Measurements from ENCODE around the gene ID4. TPM values are rescaled to one million over a fixed set of nuclear protein-coding genes. Genes with fewer than 3 reads are reported as not detected.
A peak's percentile ranks its signal among the peaks of the same experiment; 100 is the strongest.

The ID4 gene
- total RNA-seq, 1 experiment from 2014 or later: 0.10 TPM

DNA sequence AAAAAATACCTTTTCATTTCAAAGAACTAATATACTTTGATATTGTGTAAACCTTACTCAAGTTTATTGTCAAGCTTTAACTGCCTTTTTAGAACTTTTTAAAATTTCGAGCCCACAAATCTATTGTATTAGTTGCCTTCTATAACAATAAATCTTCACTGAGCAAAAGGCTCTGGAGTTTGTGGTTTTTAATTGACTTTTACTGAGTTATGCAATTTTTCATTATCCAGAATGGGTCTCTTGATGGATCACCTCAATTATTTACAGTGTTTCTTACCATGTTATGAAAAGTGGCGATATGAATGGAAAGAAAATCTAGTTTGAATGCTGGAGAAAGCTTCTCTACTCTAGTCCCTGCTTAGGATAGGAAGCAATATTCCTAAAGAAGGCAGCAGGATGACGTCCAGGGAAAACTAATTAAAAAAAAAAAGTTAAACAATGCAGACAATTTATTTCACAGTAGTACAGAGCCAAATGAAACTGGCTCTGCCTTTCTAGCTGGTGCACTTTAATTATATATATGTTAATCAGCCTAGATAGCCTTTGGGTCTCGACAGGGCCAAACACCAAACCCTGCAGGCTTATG, 5.0 kb downstream of the ID4 start:
- Histone ChIP-seq H3K27me3 (ENCODE audit: control insufficient read depth, insufficient read depth, low read length) (no peaks in the 10 kb centered on the region), H3K4me3 (ENCODE audit: low read depth in 2 of 2, low read length in 2 of 2) (no peak overlapping the region), H3K27ac (ENCODE audit: low read length) (peak overlapping the region; percentile 17; the same call in 1 of the 2 replicates), H3K9me3 (ENCODE audit: control insufficient read depth, insufficient read depth, low read depth, low read length) (no peaks in the 10 kb centered on the region), H3K36me3 (ENCODE audit: control insufficient read depth, insufficient read depth, low read length) (no peaks in the 10 kb centered on the region), H3K4me1 (ENCODE audit: control insufficient read depth, insufficient read depth, low read length) (peaks cover 10% of the 10 kb centered on the region; the same call in 1 of the 2 replicates)
- ATAC-seq (no peak), DNase-seq (ENCODE audit: low read depth, low spot score) (no peak)
- ChIA-PET POLR2A (no interaction called here), CTCF (no interaction called here)
- in situ Hi-C loops (cut with HindIII; ENCODE audit: low pct_unique_long_range_greater_than_20kb, low sequenced_read_pairs): no loop called here
- BruUV-seq (replicated peaks): no TSS peak
- TF ChIP-seq TCF7L2 (IDR thresholded peaks at IDR 0.05; ENCODE audit: low read depth, low read length) (no peak), POLR2AphosphoS5 (IDR thresholded peaks at IDR 0.05; ENCODE audit: low read depth, low read length) (no peak), SIN3A (IDR thresholded peaks at IDR 0.05; ENCODE audit: borderline replicate concordance, insufficient read depth, low read depth, low read length) (no peak)
- TF ChIP-seq, protein P1, sequence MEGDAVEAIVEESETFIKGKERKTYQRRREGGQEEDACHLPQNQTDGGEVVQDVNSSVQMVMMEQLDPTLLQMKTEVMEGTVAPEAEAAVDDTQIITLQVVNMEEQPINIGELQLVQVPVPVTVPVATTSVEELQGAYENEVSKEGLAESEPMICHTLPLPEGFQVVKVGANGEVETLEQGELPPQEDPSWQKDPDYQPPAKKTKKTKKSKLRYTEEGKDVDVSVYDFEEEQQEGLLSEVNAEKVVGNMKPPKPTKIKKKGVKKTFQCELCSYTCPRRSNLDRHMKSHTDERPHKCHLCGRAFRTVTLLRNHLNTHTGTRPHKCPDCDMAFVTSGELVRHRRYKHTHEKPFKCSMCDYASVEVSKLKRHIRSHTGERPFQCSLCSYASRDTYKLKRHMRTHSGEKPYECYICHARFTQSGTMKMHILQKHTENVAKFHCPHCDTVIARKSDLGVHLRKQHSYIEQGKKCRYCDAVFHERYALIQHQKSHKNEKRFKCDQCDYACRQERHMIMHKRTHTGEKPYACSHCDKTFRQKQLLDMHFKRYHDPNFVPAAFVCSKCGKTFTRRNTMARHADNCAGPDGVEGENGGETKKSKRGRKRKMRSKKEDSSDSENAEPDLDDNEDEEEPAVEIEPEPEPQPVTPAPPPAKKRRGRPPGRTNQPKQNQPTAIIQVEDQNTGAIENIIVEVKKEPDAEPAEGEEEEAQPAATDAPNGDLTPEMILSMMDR (IDR thresholded peaks at IDR 0.05): no peak
- TF ChIP-seq, protein P2, sequence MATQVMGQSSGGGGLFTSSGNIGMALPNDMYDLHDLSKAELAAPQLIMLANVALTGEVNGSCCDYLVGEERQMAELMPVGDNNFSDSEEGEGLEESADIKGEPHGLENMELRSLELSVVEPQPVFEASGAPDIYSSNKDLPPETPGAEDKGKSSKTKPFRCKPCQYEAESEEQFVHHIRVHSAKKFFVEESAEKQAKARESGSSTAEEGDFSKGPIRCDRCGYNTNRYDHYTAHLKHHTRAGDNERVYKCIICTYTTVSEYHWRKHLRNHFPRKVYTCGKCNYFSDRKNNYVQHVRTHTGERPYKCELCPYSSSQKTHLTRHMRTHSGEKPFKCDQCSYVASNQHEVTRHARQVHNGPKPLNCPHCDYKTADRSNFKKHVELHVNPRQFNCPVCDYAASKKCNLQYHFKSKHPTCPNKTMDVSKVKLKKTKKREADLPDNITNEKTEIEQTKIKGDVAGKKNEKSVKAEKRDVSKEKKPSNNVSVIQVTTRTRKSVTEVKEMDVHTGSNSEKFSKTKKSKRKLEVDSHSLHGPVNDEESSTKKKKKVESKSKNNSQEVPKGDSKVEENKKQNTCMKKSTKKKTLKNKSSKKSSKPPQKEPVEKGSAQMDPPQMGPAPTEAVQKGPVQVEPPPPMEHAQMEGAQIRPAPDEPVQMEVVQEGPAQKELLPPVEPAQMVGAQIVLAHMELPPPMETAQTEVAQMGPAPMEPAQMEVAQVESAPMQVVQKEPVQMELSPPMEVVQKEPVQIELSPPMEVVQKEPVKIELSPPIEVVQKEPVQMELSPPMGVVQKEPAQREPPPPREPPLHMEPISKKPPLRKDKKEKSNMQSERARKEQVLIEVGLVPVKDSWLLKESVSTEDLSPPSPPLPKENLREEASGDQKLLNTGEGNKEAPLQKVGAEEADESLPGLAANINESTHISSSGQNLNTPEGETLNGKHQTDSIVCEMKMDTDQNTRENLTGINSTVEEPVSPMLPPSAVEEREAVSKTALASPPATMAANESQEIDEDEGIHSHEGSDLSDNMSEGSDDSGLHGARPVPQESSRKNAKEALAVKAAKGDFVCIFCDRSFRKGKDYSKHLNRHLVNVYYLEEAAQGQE (IDR thresholded peaks at IDR 0.05; ENCODE audit: insufficient read depth in 1 of 2, low read depth in 2 of 2, low read length in 1 of 2): no peak
- intact Hi-C loops (cut with micrococcal nuclease; ENCODE audit: unreplicated experiment): no loop called here

DNA sequence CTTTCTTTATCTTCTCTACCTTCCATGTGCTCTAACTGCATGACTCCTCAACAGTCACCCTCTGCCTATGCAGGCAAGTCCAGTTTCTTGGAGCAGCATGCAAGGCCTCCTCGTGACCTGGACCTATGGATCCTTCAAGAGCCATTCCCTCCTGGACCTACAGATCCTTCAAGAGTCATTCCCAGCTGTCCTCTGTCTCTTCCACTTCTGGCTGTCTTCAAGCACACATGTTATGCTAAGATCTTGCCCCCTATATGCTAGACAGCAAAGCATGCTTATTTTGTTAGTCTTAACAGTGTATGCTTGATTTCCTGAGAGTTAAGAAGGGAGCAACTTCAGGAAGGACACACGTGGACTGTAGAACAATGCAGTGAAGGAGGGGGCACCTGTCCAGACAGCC, 7.5 kb downstream of the ID4 start:
- Histone ChIP-seq H3K4me1 (ENCODE audit: control insufficient read depth, insufficient read depth, low read length) (peaks cover 4% of the 10 kb centered on the region), H3K27ac (ENCODE audit: low read length) (no peak overlapping the region), H3K4me3 (ENCODE audit: low read depth in 2 of 2, low read length in 2 of 2) (no peak overlapping the region), H3K27me3 (ENCODE audit: control insufficient read depth, insufficient read depth, low read length) (no peaks in the 10 kb centered on the region), H3K36me3 (ENCODE audit: control insufficient read depth, insufficient read depth, low read length) (no peaks in the 10 kb centered on the region), H3K9me3 (ENCODE audit: control insufficient read depth, insufficient read depth, low read depth, low read length) (no peaks in the 10 kb centered on the region)
- DNase-seq (ENCODE audit: low read depth, low spot score) (no peak), ATAC-seq (no peak)
- in situ Hi-C loops (cut with HindIII; ENCODE audit: low pct_unique_long_range_greater_than_20kb, low sequenced_read_pairs): no loop called here
- no TSS peak for BruUV-seq (replicated peaks)
- ChIA-PET POLR2A (no interaction called here), CTCF (no interaction called here)
- intact Hi-C loops (cut with micrococcal nuclease; ENCODE audit: unreplicated experiment): no loop called here
- no peak for TF ChIP-seq TCF7L2 (IDR thresholded peaks at IDR 0.05; ENCODE audit: low read depth, low read length)

DNA sequence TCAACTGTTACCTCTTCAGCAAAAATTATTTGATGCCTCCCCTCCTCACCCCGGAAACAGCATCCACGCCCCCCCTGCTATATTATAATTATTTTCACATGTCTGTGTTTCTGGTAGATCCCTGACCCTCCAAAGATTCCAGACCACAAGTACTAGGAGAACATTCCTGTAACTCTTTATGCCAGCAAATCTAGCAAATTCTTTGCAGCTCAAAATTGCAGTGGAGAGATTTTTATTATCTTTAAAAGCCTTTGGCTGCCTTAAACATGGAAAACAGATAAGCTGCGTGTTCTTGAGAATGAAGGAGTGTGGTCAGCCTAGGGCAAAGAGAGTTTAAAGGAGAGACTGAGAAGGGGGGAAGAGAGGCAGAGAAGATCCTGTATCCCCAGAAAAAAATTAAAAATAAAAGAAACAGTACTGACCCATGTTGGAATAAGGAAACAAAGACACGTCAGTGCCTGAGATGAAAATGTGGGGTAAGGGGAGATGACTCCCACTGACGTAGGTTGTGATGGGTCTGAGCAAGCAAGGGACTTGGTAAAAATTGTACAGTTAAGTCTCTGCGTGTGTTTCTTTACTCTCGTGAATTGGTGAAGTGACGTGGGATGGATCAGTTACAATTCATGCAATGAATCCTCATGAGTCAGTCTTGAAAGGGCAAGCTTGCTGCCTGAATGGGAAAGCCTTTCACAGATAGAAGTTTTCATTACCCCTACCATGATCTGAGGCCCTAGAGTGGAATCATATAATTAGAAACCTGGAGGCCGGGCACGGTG, 8.3 kb downstream of the ID4 start:
- Histone ChIP-seq H3K36me3 (ENCODE audit: control insufficient read depth, insufficient read depth, low read length) (no peaks in the 10 kb centered on the region), H3K4me1 (ENCODE audit: control insufficient read depth, insufficient read depth, low read length) (peaks cover 2% of the 10 kb centered on the region), H3K27ac (ENCODE audit: low read length) (no peak overlapping the region), H3K9me3 (ENCODE audit: control insufficient read depth, insufficient read depth, low read depth, low read length) (no peaks in the 10 kb centered on the region), H3K27me3 (ENCODE audit: control insufficient read depth, insufficient read depth, low read length) (no peaks in the 10 kb centered on the region), H3K4me3 (ENCODE audit: low read depth in 2 of 2, low read length in 2 of 2) (no peak overlapping the region)
- ChIA-PET CTCF (no interaction called here), POLR2A (no interaction called here)
- intact Hi-C loops (cut with micrococcal nuclease; ENCODE audit: unreplicated experiment): no loop called here
- BruUV-seq (replicated peaks): no TSS peak
- in situ Hi-C loops (cut with HindIII; ENCODE audit: low pct_unique_long_range_greater_than_20kb, low sequenced_read_pairs): no loop called here
- ATAC-seq: no peak
- no peak for DNase-seq (ENCODE audit: low read depth, low spot score)
- TF ChIP-seq SIN3A (IDR thresholded peaks at IDR 0.05; ENCODE audit: borderline replicate concordance, insufficient read depth, low read depth, low read length) (no peak), TCF7L2 (IDR thresholded peaks at IDR 0.05; ENCODE audit: low read depth, low read length) (no peak)
- TF ChIP-seq, protein P1 (IDR thresholded peaks at IDR 0.05): no peak

Data from Panc1 (cell line).